PC-9 (cell line): ENCODE measurements around the gene SOX5.

Experiments used
- EZH2 ChIP-seq: fragments of 200-600 bp; sonication (generic); IDR thresholded peaks from 2 replicates; pipeline ENCODE4 v1.8.0; 2017; ENCODE audit warnings: antibody characterized with exemption, low read depth
- TF ChIP-seq, protein P1 (sequence below): fragments of 200-600 bp; sonication (generic); conservative IDR thresholded peaks from 2 replicates; pipeline ENCODE4 v1.6.1; 2017; ENCODE audit warnings: mixed run types, antibody characterized with exemption, mild to moderate bottlenecking, moderate library complexity

DNA sequence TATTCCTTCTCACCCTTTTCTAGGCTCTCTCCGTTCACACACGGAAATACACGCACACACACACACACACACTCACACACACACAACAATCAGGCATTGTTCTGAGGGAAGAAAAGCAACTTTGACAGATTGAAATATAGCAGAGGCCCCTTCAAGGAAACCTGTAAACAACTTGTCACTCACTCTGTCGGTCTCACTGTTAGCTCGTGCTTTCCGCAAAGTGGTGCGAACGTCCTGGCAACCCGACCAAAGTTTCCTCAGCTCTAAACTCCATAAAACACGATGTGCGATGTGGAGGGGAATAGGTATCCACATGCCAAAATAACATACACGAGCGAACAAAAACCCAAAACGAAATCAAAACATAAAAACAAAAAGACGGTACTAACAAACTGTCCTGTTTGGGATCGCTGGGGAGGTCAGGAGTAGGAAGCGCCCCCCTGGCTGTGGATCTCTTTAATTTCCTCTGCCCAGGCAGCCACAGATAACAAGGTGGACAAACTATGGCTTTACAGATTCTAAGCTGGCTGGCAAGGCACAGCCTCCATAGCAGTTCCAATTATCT is 822 bp upstream of the SOX5 start:
- TF ChIP-seq, protein P1, sequence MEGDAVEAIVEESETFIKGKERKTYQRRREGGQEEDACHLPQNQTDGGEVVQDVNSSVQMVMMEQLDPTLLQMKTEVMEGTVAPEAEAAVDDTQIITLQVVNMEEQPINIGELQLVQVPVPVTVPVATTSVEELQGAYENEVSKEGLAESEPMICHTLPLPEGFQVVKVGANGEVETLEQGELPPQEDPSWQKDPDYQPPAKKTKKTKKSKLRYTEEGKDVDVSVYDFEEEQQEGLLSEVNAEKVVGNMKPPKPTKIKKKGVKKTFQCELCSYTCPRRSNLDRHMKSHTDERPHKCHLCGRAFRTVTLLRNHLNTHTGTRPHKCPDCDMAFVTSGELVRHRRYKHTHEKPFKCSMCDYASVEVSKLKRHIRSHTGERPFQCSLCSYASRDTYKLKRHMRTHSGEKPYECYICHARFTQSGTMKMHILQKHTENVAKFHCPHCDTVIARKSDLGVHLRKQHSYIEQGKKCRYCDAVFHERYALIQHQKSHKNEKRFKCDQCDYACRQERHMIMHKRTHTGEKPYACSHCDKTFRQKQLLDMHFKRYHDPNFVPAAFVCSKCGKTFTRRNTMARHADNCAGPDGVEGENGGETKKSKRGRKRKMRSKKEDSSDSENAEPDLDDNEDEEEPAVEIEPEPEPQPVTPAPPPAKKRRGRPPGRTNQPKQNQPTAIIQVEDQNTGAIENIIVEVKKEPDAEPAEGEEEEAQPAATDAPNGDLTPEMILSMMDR, result no peak
- TF ChIP-seq EZH2, result no peak
